ENCODE data around the gene CPSF3. TPM values are rescaled to one million over a fixed set of nuclear protein-coding genes. Genes with fewer than 3 reads are reported as not detected.
A peak's percentile ranks its signal among the peaks of the same experiment; 100 is the strongest.

CPSF3 gene
- total and polyA plus RNA-seq, 2 of the 13 experiments (the other 11 are each of a cell fraction or from before 2014, with no cell fraction given): 19.8 to 93.0 TPM

DNA sequence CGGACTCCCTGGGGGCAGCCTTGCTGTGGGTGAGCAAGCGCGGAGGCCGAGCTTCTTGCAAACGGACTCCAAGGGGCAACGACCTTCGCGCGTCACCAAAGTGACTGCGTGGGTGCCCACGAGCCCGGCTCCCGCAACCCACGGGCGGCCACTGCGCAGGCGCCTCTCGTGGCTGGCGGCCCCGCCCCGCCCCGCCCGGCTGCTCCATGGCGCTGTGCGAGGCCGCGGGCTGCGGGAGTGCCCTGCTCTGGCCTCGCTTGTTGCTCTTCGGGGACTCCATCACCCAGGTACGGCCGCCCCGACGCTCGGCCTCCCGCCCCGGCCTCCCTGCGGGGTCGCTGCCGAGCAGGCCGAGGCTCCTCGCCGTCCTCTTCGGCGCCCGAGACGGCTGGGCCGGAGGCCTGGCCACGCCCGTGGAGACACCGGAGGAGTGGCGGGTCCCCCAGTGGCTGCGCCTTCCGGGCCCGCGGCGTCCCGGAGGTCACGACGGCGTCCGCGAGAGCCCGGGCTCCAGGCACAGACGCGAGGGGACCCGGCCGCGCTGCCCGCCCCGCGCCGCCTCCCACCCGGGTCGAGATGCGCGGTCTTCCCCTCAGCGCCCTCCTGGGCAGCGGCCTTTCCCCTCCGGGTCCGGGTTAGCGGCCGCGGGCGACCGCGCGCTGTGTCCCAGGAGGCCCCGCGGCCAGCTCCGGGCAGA is 51.1 kb downstream of the CPSF3 start, which contains the start of gene IAH1 (continued):
- TF ChIP-seq, protein P1, sequence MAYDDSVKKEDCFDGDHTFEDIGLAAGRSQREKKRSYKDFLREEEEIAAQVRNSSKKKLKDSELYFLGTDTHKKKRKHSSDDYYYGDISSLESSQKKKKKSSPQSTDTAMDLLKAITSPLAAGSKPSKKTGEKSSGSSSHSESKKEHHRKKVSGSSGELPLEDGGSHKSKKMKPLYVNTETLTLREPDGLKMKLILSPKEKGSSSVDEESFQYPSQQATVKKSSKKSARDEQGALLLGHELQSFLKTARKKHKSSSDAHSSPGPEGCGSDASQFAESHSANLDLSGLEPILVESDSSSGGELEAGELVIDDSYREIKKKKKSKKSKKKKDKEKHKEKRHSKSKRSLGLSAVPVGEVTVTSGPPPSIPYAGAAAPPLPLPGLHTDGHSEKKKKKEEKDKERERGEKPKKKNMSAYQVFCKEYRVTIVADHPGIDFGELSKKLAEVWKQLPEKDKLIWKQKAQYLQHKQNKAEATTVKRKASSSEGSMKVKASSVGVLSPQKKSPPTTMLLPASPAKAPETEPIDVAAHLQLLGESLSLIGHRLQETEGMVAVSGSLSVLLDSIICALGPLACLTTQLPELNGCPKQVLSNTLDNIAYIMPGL (CRISPR knock-in tag; IDR thresholded peaks at IDR 0.05; ENCODE audit: borderline replicate concordance in 1 of 2, low read depth in 1 of 2): 0 out of 4 replicates have a peak, but pooled peaks of 1 of the 2 experiments have one; percentile 42
- TF ChIP-seq MAF1 (CRISPR knock-in tag; IDR thresholded peaks at IDR 0.05; ENCODE audit: borderline replicate concordance): no peak
- TF ChIP-seq YY1 (IDR thresholded peaks at IDR 0.05; ENCODE audit: insufficient read depth, insufficient replicate concordance, low read depth, low read length): peak; percentile 40
- TF ChIP-seq FOXC1 (CRISPR knock-in tag; IDR thresholded peaks at IDR 0.05; ENCODE audit: borderline replicate concordance): no peak; the same call in 1 of the 2 replicates
- no peak for TF ChIP-seq FIP1L1 (IDR thresholded peaks at IDR 0.05; ENCODE audit: borderline replicate concordance, insufficient read depth, low read depth, low read length)
- TF ChIP-seq PHF20 (CRISPR knock-in tag; IDR thresholded peaks at IDR 0.05): 0 out of 2 replicates have a peak, but pooled peaks have one; percentile 36
- no peak for TF ChIP-seq HNF4A (CRISPR knock-in tag; IDR thresholded peaks at IDR 0.05)
- TF ChIP-seq, protein P2, sequence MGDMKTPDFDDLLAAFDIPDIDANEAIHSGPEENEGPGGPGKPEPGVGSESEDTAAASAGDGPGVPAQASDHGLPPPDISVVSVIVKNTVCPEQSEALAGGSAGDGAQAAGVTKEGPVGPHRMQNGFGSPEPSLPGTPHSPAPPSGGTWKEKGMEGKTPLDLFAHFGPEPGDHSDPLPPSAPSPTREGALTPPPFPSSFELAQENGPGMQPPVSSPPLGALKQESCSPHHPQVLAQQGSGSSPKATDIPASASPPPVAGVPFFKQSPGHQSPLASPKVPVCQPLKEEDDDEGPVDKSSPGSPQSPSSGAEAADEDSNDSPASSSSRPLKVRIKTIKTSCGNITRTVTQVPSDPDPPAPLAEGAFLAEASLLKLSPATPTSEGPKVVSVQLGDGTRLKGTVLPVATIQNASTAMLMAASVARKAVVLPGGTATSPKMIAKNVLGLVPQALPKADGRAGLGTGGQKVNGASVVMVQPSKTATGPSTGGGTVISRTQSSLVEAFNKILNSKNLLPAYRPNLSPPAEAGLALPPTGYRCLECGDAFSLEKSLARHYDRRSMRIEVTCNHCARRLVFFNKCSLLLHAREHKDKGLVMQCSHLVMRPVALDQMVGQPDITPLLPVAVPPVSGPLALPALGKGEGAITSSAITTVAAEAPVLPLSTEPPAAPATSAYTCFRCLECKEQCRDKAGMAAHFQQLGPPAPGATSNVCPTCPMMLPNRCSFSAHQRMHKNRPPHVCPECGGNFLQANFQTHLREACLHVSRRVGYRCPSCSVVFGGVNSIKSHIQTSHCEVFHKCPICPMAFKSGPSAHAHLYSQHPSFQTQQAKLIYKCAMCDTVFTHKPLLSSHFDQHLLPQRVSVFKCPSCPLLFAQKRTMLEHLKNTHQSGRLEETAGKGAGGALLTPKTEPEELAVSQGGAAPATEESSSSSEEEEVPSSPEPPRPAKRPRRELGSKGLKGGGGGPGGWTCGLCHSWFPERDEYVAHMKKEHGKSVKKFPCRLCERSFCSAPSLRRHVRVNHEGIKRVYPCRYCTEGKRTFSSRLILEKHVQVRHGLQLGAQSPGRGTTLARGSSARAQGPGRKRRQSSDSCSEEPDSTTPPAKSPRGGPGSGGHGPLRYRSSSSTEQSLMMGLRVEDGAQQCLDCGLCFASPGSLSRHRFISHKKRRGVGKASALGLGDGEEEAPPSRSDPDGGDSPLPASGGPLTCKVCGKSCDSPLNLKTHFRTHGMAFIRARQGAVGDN (CRISPR knock-in tag; IDR thresholded peaks at IDR 0.05): peak; percentile 83
- TF ChIP-seq, protein P3, sequence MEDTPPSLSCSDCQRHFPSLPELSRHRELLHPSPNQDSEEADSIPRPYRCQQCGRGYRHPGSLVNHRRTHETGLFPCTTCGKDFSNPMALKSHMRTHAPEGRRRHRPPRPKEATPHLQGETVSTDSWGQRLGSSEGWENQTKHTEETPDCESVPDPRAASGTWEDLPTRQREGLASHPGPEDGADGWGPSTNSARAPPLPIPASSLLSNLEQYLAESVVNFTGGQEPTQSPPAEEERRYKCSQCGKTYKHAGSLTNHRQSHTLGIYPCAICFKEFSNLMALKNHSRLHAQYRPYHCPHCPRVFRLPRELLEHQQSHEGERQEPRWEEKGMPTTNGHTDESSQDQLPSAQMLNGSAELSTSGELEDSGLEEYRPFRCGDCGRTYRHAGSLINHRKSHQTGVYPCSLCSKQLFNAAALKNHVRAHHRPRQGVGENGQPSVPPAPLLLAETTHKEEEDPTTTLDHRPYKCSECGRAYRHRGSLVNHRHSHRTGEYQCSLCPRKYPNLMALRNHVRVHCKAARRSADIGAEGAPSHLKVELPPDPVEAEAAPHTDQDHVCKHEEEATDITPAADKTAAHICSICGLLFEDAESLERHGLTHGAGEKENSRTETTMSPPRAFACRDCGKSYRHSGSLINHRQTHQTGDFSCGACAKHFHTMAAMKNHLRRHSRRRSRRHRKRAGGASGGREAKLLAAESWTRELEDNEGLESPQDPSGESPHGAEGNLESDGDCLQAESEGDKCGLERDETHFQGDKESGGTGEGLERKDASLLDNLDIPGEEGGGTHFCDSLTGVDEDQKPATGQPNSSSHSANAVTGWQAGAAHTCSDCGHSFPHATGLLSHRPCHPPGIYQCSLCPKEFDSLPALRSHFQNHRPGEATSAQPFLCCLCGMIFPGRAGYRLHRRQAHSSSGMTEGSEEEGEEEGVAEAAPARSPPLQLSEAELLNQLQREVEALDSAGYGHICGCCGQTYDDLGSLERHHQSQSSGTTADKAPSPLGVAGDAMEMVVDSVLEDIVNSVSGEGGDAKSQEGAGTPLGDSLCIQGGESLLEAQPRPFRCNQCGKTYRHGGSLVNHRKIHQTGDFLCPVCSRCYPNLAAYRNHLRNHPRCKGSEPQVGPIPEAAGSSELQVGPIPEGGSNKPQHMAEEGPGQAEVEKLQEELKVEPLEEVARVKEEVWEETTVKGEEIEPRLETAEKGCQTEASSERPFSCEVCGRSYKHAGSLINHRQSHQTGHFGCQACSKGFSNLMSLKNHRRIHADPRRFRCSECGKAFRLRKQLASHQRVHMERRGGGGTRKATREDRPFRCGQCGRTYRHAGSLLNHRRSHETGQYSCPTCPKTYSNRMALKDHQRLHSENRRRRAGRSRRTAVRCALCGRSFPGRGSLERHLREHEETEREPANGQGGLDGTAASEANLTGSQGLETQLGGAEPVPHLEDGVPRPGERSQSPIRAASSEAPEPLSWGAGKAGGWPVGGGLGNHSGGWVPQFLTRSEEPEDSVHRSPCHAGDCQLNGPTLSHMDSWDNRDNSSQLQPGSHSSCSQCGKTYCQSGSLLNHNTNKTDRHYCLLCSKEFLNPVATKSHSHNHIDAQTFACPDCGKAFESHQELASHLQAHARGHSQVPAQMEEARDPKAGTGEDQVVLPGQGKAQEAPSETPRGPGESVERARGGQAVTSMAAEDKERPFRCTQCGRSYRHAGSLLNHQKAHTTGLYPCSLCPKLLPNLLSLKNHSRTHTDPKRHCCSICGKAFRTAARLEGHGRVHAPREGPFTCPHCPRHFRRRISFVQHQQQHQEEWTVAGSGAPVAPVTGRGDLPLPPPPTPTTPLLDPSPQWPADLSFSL (CRISPR knock-in tag; IDR thresholded peaks at IDR 0.05): no peak
- TF ChIP-seq KLF11 (CRISPR knock-in tag; IDR thresholded peaks at IDR 0.05): no peak
- peak; percentile 48 for TF ChIP-seq ASH2L (IDR thresholded peaks at IDR 0.05; ENCODE audit: insufficient read length, low read depth, low read length)
- TF ChIP-seq ZNF619 (CRISPR knock-in tag; IDR thresholded peaks at IDR 0.05): no peak
- TF ChIP-seq, protein P4, sequence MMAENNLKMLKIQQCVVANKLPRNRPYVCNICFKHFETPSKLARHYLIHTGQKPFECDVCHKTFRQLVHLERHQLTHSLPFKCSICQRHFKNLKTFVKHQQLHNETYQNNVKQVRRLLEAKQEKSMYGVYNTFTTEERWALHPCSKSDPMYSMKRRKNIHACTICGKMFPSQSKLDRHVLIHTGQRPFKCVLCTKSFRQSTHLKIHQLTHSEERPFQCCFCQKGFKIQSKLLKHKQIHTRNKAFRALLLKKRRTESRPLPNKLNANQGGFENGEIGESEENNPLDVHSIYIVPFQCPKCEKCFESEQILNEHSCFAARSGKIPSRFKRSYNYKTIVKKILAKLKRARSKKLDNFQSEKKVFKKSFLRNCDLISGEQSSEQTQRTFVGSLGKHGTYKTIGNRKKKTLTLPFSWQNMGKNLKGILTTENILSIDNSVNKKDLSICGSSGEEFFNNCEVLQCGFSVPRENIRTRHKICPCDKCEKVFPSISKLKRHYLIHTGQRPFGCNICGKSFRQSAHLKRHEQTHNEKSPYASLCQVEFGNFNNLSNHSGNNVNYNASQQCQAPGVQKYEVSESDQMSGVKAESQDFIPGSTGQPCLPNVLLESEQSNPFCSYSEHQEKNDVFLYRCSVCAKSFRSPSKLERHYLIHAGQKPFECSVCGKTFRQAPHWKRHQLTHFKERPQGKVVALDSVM (CRISPR knock-in tag; IDR thresholded peaks at IDR 0.05): peak; percentile 82
